DOHH2 (cell line): ENCODE measurements around the gene SIPA1L3.

Experiments used
- CTCF ChIP-seq: fragments of 200-600 bp; sonication (generic); IDR thresholded peaks from one replicate; pipeline ENCODE4 v1.5.1; 2014; ENCODE audit warnings: antibody characterized with exemption, mild to moderate bottlenecking, low read depth, low read length; ENCODE audit not compliant: poor library complexity, severe bottlenecking
- EZH2phosphoT487 ChIP-seq: fragments of 200-600 bp; sonication (generic); IDR thresholded peaks from 2 replicates; pipeline ENCODE4 v1.6.1; 2017; ENCODE audit warnings: borderline replicate concordance, mild to moderate bottlenecking, antibody characterized with exemption, low read length, moderate library complexity, mixed read lengths

GRCh38 chr19:38017401-38018151 is 110.6 kb downstream of the SIPA1L3 start:
- no peak for TF ChIP-seq CTCF
- TF ChIP-seq EZH2phosphoT487 = no peak
